BE2C (cell line): ENCODE data around the gene KCNN3.
A peak's percentile ranks its signal among the peaks of the same experiment; 100 is the strongest.

Experiments
- DNase-seq: peaks from one replicate; pipeline ENCODE4 v3.0.0-alpha.2; 2020
- H3K27me3 ChIP-seq: fragments of 250-450 bp; sonication (Bioruptor Pico); 2 replicates; pipeline ENCODE4 v1.5.1; 2020; ENCODE audit warnings: mild to moderate bottlenecking
- H3K36me3 ChIP-seq: fragments of 250-450 bp; sonication (Bioruptor Pico); 2 replicates; pipeline ENCODE4 v1.5.1; 2020; ENCODE audit warnings: mild to moderate bottlenecking
- H3K4me1 ChIP-seq: fragments of 250-450 bp; sonication (Bioruptor Pico); 2 replicates; pipeline ENCODE4 v1.5.1; 2020
- H3K4me3 ChIP-seq: 2 replicates; pipeline ENCODE4 v1.5.1; 2011; ENCODE audit warnings: low read depth, low read length
- H3K9me3 ChIP-seq: fragments of 250-450 bp; sonication (Bioruptor Pico); 2 replicates; pipeline ENCODE4 v1.5.1; 2020
- TF ChIP-seq, protein P1 (sequence below): IDR thresholded peaks from 2 replicates; pipeline ENCODE4 v1.5.1; 2012; ENCODE audit warnings: mild to moderate bottlenecking, low read depth, low read length

Gene KCNN3

DNA sequence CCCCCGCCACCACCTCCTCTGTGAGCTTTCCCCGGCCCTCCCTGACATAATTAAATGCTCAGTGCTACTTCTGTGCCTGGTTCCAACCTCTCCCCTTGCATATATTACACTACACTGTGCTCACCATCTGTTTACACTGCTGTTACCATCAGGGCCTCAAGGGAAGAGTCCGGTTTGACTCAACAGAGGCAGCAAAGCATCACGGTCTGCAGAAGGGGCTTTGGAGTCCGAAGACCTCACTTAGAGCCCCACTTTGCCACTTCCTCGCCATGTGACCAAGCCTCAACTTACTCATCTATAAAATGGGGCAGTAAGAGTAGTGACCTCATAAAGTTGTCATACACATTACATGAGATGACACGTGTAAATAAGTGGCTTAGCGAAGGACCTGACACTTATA lies 27.4 kb downstream of the KCNN3 start:
- Histone ChIP-seq H3K36me3 (no peaks in the 10 kb centered on the region), H3K4me3 (no peak overlapping the region), H3K9me3 (no peaks in the 10 kb centered on the region), H3K4me1 (peaks cover 30% of the 10 kb centered on the region), H3K27me3 (no peaks in the 10 kb centered on the region)
- TF ChIP-seq, protein P1, sequence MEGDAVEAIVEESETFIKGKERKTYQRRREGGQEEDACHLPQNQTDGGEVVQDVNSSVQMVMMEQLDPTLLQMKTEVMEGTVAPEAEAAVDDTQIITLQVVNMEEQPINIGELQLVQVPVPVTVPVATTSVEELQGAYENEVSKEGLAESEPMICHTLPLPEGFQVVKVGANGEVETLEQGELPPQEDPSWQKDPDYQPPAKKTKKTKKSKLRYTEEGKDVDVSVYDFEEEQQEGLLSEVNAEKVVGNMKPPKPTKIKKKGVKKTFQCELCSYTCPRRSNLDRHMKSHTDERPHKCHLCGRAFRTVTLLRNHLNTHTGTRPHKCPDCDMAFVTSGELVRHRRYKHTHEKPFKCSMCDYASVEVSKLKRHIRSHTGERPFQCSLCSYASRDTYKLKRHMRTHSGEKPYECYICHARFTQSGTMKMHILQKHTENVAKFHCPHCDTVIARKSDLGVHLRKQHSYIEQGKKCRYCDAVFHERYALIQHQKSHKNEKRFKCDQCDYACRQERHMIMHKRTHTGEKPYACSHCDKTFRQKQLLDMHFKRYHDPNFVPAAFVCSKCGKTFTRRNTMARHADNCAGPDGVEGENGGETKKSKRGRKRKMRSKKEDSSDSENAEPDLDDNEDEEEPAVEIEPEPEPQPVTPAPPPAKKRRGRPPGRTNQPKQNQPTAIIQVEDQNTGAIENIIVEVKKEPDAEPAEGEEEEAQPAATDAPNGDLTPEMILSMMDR, result no peak
- no peak for DNase-seq

DNA sequence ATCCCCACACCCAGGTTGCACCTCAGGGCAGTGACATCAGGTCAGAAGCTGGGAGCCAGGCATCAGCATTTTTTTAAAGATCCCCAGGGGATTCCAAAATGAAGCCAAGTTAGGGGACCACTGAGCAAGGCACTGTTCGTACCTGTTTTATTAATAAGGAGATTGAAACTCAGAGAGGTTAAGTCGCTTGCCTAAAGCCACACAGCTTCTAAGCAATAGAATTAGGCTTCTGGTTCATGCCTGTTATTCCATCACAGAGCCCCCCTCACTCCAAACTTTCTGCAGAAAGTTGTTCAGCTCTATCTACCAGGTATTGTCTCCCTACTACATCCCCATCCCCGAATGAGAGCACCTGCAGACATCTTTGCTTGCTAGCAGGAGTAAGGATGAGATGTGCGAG lies 28.7 kb downstream of the KCNN3 start:
- Histone ChIP-seq H3K27me3 (no peaks in the 10 kb centered on the region), H3K4me1 (peaks cover 24% of the 10 kb centered on the region), H3K36me3 (no peaks in the 10 kb centered on the region), H3K9me3 (no peaks in the 10 kb centered on the region), H3K4me3 (no peak overlapping the region)
- DNase-seq, result no peak
- TF ChIP-seq, protein P1, result no peak

DNA sequence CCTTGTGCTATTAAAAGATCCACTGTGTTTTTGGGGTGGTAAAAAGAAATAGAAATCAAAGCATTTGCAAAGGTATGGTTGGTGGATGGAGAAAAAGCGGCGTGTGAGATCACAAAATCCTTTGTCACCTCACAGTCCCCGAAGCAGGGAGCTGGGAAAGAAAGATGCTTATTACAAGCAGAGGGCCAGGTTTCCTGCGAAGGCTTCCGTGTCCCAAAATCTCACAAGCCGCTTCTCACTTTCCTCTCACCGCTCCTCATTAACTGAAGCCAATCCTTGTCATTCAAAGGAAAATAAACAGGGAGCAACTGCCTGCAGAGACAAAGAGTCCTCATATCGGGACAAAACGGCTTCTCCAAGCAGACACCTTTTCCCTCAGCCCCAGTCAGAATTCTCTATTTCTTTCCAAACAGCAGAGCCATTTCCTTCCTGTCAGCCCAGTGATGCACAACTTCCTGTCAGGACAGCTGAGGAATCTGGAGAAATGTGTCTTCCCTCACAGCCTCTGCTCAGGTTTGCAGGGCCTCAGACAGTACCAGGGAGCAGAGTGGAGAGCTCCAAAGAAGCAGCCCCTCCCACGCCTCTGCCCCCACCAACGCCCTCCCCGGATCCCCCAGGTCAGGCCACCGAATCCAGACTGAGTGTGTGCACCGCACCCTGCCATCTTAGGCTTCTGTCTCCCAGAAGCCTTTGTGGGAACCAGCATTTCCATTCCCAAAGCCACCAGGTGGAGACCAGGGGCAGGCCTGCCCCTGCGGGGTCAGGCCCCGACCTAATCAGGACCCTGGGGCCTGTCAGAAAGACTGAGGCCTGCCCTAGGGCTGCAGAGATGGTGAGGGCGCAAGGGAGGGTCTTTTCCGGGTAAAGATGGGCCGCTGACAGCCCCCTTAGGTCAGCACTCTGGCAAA lies 29.6 kb downstream of the KCNN3 start:
- no peak for DNase-seq
- H3K27me3 ChIP-seq, result no peaks in the 10 kb centered on the region
- TF ChIP-seq, protein P1, result no peak
- H3K36me3 ChIP-seq, result no peaks in the 10 kb centered on the region
- H3K4me1 ChIP-seq, result peaks cover 20% of the 10 kb centered on the region
- H3K4me3 ChIP-seq, result no peak overlapping the region
- no peaks in the 10 kb centered on the region for H3K9me3 ChIP-seq

DNA sequence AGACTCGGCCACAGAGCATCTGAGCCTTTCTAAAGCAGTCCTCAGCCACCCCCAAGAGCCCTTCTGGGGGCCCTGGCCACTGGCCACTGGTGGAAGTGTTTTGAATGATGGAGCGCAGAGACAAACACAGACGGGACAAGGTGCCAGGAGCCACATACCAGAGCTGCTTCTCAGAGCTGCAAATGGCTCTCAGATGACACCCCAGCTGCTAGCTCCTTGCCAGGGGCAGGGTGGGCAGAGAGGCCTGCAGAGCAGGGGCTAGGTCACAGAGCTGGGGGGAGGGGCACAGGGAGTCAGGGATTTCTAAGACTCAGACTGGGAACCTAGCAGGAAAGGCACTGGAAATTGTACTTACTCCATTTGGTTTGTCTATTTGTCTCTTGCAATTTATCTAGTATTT lies 30.4 kb downstream of the KCNN3 start:
- no peaks in the 10 kb centered on the region for H3K9me3 ChIP-seq
- TF ChIP-seq, protein P1, result no peak
- peaks cover 18% of the 10 kb centered on the region for H3K4me1 ChIP-seq
- H3K36me3 ChIP-seq, result no peaks in the 10 kb centered on the region
- no peaks in the 10 kb centered on the region for H3K27me3 ChIP-seq
- no peak overlapping the region for H3K4me3 ChIP-seq
- peak; percentile 39 for DNase-seq

DNA sequence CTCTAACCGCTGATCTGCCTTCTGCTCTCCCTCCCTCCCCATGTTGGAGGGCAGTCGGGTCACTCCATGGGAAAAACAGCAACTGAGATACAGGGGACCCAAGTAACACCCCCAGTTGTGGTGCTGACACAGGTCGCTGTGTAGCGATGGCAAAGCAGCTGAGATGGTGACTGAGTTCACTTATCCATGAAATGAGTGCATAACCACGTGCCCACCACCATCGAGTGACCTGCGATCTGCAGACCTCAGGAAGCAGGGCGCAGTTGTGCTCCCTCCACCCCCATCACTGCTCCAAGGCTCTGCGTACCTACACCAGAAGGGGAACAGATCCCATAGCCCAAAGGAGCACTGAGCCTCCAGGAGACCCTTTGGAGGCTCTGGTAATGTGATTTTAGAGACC lies 31.1 kb downstream of the KCNN3 start:
- H3K36me3 ChIP-seq, result no peaks in the 10 kb centered on the region
- H3K4me1 ChIP-seq, result peaks cover 18% of the 10 kb centered on the region
- H3K27me3 ChIP-seq, result no peaks in the 10 kb centered on the region
- H3K9me3 ChIP-seq, result no peaks in the 10 kb centered on the region
- no peak for DNase-seq
- TF ChIP-seq, protein P1, result no peak
- no peak overlapping the region for H3K4me3 ChIP-seq

DNA sequence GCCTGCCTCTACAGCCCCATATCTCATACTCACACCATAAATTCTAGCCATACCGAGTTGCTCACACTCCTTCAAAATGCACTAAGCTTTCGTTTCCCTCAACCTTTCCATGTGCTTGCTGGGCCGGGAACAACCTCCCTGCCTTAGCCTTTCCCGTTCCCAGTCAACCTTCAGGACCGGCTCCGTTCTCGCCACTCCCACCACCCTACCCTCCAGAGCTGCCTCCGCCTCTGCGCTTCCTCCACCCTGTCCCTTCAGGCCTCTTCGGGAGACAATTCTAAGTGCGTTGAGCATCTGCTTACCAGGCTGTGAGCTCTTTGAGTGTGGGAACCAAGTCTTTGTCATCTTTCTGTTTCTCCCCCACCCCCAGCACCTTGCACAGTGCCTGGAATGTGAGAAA lies 31.6 kb downstream of the KCNN3 start:
- TF ChIP-seq, protein P1, result no peak
- no peak overlapping the region for H3K4me3 ChIP-seq
- no peaks in the 10 kb centered on the region for H3K36me3 ChIP-seq

More for the DNA sequence above, 31.6 kb downstream of the KCNN3 start:
- no peaks in the 10 kb centered on the region for H3K27me3 ChIP-seq
- no peak for DNase-seq
- peaks cover 15% of the 10 kb centered on the region for H3K4me1 ChIP-seq
- no peaks in the 10 kb centered on the region for H3K9me3 ChIP-seq
